Measurements from ENCODE around the gene NFATC2. TPM values are rescaled to one million over a fixed set of nuclear protein-coding genes. Genes with fewer than 3 reads are reported as not detected.

NFATC2 gene
- total and polyA plus RNA-seq, 2 of the 4 experiments (the other 2 are of a cell fraction), result 0.18 to 0.38 TPM

GRCh38 chr20:51505566-51505965 lies 37.0 kb downstream of the NFATC2 start:
- TF ChIP-seq RAD21 (IDR thresholded peaks at IDR 0.05; ENCODE audit: low read length) (no peak), SMC3 (IDR thresholded peaks at IDR 0.05; ENCODE audit: low read depth, low read length) (no peak), POLR2A (IDR thresholded peaks at IDR 0.05; ENCODE audit: low read depth, low read length) (no peak), CEBPB (IDR thresholded peaks at IDR 0.05; ENCODE audit: low read depth, low read length) (no peak), USF2 (IDR thresholded peaks at IDR 0.05; ENCODE audit: low read depth, low read length) (no peak), BHLHE40 (IDR thresholded peaks at IDR 0.05; ENCODE audit: low read depth, low read length) (no peak), NFE2L2 (IDR thresholded peaks at IDR 0.05; ENCODE audit: low read depth, low read length) (no peak), FOS (IDR thresholded peaks at IDR 0.05; ENCODE audit: low read depth, low read length) (no peak), CHD1 (IDR thresholded peaks at IDR 0.05; ENCODE audit: low read depth, low read length) (no peak), RFX5 (IDR thresholded peaks at IDR 0.05; ENCODE audit: low read depth, low read length) (no peak), MAFK (IDR thresholded peaks at IDR 0.05; ENCODE audit: low read depth, low read length) (no peak), ELK1 (IDR thresholded peaks at IDR 0.05; ENCODE audit: borderline replicate concordance, low read depth, low read length) (no peak), RCOR1 (IDR thresholded peaks at IDR 0.05; ENCODE audit: insufficient replicate concordance, low read length) (no peak), MXI1 (IDR thresholded peaks at IDR 0.05; ENCODE audit: borderline replicate concordance, low read depth, low read length) (no peak), MAZ (IDR thresholded peaks at IDR 0.05; ENCODE audit: borderline replicate concordance, low read depth, low read length) (no peak)
- TF ChIP-seq, protein P1, sequence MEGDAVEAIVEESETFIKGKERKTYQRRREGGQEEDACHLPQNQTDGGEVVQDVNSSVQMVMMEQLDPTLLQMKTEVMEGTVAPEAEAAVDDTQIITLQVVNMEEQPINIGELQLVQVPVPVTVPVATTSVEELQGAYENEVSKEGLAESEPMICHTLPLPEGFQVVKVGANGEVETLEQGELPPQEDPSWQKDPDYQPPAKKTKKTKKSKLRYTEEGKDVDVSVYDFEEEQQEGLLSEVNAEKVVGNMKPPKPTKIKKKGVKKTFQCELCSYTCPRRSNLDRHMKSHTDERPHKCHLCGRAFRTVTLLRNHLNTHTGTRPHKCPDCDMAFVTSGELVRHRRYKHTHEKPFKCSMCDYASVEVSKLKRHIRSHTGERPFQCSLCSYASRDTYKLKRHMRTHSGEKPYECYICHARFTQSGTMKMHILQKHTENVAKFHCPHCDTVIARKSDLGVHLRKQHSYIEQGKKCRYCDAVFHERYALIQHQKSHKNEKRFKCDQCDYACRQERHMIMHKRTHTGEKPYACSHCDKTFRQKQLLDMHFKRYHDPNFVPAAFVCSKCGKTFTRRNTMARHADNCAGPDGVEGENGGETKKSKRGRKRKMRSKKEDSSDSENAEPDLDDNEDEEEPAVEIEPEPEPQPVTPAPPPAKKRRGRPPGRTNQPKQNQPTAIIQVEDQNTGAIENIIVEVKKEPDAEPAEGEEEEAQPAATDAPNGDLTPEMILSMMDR (conservative IDR thresholded peaks at IDR 0.05; ENCODE audit: low read depth, low read length), result no peak
- ATAC-seq (ENCODE audit: low read depth), result no peak

More at GRCh38 chr20:51505566-51505965, 37.0 kb downstream of the NFATC2 start:
- intact Hi-C loops (cut with micrococcal nuclease), result no loop called here
- Histone ChIP-seq H2AFZ (replicated peaks; ENCODE audit: low read length, poor library complexity) (no peak overlapping the region), H3K18ac (ENCODE audit: low read depth, low read length) (no peak overlapping the region), H3K4me1 (ENCODE audit: control insufficient read depth, insufficient read depth, low read length) (no peaks in the 10 kb centered on the region; the same call in 1 of the 2 replicates), H3K27me3 (ENCODE audit: control insufficient read depth, insufficient read depth, low read length) (no peaks in the 10 kb centered on the region), H3K4me3 (ENCODE audit: insufficient read depth, low read depth, low read length) (no peak overlapping the region), H3K27ac (ENCODE audit: insufficient read depth, low read length) (no peak overlapping the region), H3K56ac (ENCODE audit: extremely low read depth, insufficient read depth, low read length) (no peak overlapping the region), H3K14ac (replicated peaks; ENCODE audit: low read depth, low read length) (no peak overlapping the region), H2BK20ac (ENCODE audit: low read depth, low read length) (no peak overlapping the region), H3K36me3 (ENCODE audit: control insufficient read depth, insufficient read depth, low read length) (no peaks in the 10 kb centered on the region), H3K9me1 (ENCODE audit: insufficient read depth, low read length) (peaks cover 6% of the 10 kb centered on the region), H4K20me1 (ENCODE audit: insufficient read depth, low read length) (no peaks in the 10 kb centered on the region), H2AK9ac (replicated peaks; ENCODE audit: low read depth, low read length, poor library complexity) (peak overlapping the region; percentile 19), H3K4ac (ENCODE audit: low read depth, low read length) (no peak overlapping the region), H2AK5ac (ENCODE audit: low read depth, low read length) (no peak overlapping the region), H4K91ac (ENCODE audit: insufficient read depth, low read depth, low read length) (no peak overlapping the region), H3K79me1 (ENCODE audit: low read depth in 1 of 2, low read length in 2 of 2) (no peaks in the 10 kb centered on the region), H2BK15ac (ENCODE audit: low read depth, low read length) (no peak overlapping the region), H4K8ac (ENCODE audit: low read depth in 2 of 2, low read length in 2 of 2) (no peak overlapping the region), H2BK5ac (ENCODE audit: low read depth, low read length, poor library complexity, severe bottlenecking) (no peak overlapping the region), H2BK120ac (ENCODE audit: low read depth, low read length) (no peak overlapping the region), H3K23ac (ENCODE audit: low read depth, low read length) (no peak overlapping the region), H3K9me3 (ENCODE audit: control insufficient read depth, insufficient read depth, low read length) (no peaks in the 10 kb centered on the region), H3K9ac (ENCODE audit: low read depth, low read length) (no peak overlapping the region), H4K5ac (ENCODE audit: low read depth, low read length) (no peak overlapping the region), H3K4me2 (ENCODE audit: low read depth, low read length) (no peak overlapping the region)
- in situ Hi-C loops (cut with MboI; ENCODE audit: low sequenced_read_pairs), result no loop called here
- ChIA-PET POLR2A (ENCODE audit: unreplicated experiment) (no interaction called here), CTCF (no interaction called here)
- no TSS peak for BruUV-seq (replicated peaks)
- DNase-seq, result no peak
- 100% methylated on average over 6 of the region's 12 CpGs; no CpG with 5 or more reads in 1 of the 2 experiments for WGBS, 2 experiments (ENCODE audit: extremely low coverage in 2 of 2, insufficient read length in 1 of 2)
- dilution Hi-C loops (cut with HindIII; ENCODE audit: low sequenced_read_pairs, unreplicated experiment), result no loop called here

All from IMR-90 (cell line).